GM12891 (cell line): ENCODE data around the gene NME3.

Experiments used
- DNase-seq: peaks from one replicate; pipeline ENCODE4 v3.0.0; 2011; ENCODE audit warnings: low spot score; ENCODE audit not compliant: insufficient read length
- FAIRE-seq: peaks from 2 replicates; lab custom pipeline; 2011; peaks lifted over from hg19 to GRCh38; lab: Jason Lieb, UNC
- PAX5 ChIP-seq: IDR thresholded peaks from 2 replicates; pipeline ENCODE4 v1.6.1; 2011; ENCODE audit warnings: low read length, moderate library complexity, mild to moderate bottlenecking; ENCODE audit not compliant: insufficient read depth, severe bottlenecking
- POLR2A ChIP-seq: IDR thresholded peaks from 2 replicates; pipeline ENCODE4 v1.6.1; 2011; ENCODE audit warnings: low read depth, low read length, control low read depth
- POLR2AphosphoS5 ChIP-seq: IDR thresholded peaks from 2 replicates; pipeline ENCODE4 v1.6.1; 2011; ENCODE audit warnings: low read depth, low read length, control low read depth
- POU2F2 ChIP-seq: IDR thresholded peaks from 2 replicates; pipeline ENCODE4 v1.6.1; 2011; ENCODE audit warnings: low read depth, mild to moderate bottlenecking, control low read depth, low read length, moderate library complexity
- SPI1 ChIP-seq: IDR thresholded peaks from 2 replicates; pipeline ENCODE4 v1.6.1; 2011; ENCODE audit warnings: low read depth, low read length, control low read depth
- TAF1 ChIP-seq: IDR thresholded peaks from 2 replicates; pipeline ENCODE4 v1.6.1; 2011; ENCODE audit warnings: low read depth, low read length, control low read depth

NME3 gene

DNA sequence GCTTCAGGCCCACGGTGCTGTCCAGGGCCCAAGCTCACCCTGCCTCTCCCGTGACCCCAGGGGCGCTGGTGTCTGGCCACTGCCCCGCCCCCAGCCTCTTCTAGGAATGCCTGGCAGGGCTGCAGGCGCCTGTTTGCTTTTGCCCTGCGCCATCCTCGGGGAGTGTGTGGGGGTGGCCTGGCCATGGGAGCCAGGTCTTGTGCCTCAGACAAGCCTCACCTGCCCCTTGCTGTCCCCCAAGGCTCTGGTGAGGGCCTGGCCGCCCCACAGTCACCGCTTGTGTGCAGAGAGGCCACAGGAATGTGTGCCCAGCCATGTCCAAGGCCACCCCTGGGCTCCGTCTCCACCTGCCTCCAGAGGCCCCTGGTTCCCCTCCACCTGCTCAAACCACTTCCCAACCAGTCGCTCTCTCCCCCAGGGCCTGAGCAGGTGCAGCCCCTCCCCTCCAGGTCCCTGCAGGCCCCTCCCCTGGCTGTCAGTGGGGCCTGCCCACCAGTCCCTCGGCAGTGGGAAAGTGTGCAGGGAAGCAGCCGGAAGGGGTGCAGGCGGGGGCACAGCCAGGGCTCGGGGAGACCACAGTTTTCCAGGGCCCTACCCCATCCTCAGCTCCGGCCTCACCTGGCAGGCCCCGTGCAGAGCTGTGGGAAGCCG lies 23.0 kb upstream of the NME3 start:
- DNase-seq (no peak), FAIRE-seq (no peak)
- no peak for TF ChIP-seq POLR2A
- TF ChIP-seq POLR2AphosphoS5: no peak
- no peak for TF ChIP-seq PAX5
- TF ChIP-seq POU2F2: no peak

DNA sequence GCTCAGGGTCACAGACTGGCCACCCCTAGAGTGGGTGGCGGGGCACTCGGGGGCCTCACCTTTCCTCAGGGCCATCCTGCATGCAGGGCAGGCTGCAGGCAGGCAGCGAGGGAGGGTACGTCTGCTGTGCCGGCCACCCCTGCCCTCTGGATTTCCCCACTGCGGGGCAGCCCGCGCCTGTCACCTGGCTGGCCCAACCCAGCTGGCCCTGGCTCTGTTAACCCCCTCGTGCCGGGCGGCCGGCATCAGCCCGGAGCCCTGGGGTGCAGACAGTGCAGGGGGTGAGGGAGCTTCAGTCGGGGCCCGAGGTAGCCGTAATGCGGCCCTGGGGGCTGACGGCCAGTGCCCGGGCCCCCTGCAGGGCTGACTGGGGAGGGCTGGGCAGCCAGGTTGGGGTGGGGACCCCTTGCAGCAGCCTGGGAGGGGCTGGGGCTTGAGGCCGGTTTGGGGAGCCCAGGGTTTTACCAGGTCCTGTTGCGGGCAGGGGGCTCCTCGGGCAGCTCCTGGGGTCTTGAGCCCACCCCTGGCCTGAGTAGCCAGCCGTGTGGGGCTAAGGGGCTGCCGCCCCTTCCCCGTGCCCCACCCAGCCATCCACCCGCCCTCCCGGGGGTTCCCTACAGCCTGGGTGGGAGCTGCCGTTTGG lies 22.4 kb upstream of the NME3 start, which contains the start of gene IGFALS:
IGFALS (minus strand) TSS at position 128 of the 643 bp plus-strand sequence; CDS start at position 75, 53 bp downstream.
- no peak for FAIRE-seq
- TF ChIP-seq SPI1: no peak
- no peak for TF ChIP-seq POLR2AphosphoS5
- no peak for TF ChIP-seq TAF1
- no peak for TF ChIP-seq PAX5
- TF ChIP-seq POU2F2: no peak
- TF ChIP-seq POLR2A: no peak

DNA sequence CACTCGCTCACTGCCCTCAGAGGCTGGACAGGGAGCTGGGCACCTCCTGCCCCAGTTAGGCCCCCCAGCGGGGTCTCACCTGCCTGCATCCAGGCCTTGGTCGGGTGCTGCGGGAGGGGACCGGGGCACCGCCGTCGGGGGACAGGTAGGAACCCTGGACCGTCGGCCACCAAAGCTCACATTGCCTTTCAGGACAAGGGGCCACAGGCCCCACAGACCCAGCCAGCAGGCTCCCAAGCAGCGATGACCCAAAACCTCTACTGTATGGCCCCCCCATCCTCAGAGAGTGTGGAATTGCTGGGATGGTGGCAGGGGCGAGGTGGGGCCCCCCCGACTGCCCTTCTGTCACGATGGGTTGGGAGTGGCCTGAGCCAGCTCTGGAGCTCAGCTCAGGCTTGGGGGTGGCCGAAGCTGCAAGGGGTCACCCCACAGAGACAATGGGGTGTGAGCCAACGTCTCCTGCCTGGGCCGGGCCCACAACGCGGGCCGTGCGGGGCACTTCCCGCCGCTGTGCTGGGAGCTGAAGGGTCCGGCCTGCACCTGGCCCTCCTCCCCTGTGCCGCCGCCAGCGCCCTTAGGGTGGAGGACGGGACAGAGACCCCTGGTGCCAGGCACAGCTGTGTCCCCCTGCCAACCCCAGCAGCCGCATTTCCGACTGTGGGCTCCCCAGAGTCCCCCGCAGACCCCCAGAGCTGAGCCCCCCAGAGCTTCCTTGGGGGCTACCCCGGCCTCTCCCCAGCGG lies 21.7 kb upstream of the NME3 start:
- TF ChIP-seq POLR2A (no peak), POLR2AphosphoS5 (no peak), POU2F2 (no peak), PAX5 (no peak), SPI1 (no peak), TAF1 (no peak)
- FAIRE-seq: no peak

More for the DNA sequence above, 22.4 kb upstream of the NME3 start, which contains the start of gene IGFALS:
- DNase-seq: no peak

DNA sequence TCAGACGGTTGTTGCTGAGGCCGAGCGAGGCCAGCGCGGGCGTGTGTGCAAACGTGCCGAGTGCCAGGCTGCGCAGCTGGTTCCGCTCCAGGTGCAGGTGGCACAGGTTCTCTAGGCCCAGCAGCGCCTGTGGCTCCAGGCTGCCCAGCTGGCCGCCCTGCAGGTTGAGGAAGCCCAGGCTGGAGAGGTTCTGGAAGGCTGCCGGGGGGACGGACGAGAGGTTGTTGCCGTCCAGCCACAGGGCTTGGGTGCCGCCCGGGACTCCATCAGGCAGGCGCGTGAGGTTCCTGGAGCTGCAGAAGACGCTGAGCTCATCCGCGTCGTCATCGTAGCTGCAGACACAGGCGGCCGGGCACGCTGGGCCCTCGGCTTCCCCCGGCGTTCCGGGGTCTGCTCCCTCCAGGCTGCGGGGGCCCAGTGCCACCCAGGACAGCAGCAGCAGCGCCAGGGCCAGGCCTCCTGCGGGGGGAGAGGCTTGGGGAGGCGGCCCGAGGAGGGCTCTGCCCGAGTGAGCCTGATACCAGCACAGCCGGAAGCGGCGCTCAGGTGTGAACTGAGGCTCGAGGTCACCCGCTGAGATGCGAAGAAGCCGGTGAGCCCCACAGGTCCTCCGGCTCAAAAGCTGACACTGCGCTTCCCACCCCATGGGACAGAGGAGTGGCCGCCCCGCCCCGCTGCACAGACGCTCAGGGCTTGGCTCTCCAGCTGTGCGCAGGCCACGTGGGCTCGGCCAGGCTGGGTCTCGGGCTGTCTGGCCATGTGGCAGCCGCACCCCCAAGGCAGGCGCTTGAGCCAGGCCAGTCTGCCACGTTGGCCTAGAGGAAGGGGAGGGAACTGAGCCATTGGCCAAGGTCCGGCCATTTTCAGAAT lies 20.8 kb upstream of the NME3 start:
- DNase-seq: no peak
- no peak for FAIRE-seq
- TF ChIP-seq POU2F2: no peak
- TF ChIP-seq POLR2A: no peak
- TF ChIP-seq POLR2AphosphoS5: no peak
- TF ChIP-seq PAX5: no peak
- TF ChIP-seq TAF1: no peak
- TF ChIP-seq SPI1: no peak

More for the DNA sequence above, 21.7 kb upstream of the NME3 start:
- no peak for DNase-seq

DNA sequence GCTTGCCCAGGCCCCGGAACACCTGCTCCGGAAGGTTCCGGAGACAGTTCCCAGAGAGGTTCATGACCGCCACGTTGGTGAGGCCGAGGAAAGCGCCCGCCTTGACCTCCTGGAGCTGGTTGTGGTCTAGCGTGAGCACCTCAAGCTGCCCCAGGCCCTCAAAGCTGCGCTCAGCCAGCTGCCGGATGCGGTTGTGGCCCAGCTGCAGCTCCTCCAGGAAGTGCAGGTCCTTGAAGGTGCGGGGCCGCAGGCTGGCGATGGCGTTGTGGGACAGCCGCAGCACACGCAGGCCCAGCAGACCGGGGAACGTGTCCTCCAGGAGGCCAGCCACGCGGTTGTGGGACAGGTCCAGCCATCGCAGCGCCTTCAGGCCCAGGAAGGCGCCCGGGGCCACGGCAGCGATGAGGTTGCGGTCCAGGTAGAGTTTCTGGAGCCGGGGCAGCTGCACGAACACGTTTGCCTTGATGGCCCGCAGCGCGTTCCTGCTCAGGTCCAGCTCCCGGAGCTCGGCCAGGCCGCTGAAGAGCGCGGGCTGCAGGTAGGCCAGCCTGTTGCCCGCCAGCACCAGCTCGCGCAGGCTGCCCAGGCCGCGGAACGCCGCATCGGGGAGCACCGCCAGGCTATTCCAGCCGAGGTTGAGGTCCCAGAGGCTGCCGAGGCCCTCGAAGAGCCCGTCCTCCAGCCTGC lies 20.1 kb upstream of the NME3 start:
- TF ChIP-seq SPI1: no peak
- TF ChIP-seq POU2F2: no peak
- no peak for TF ChIP-seq POLR2AphosphoS5
- TF ChIP-seq TAF1: no peak
- TF ChIP-seq POLR2A: no peak
- no peak for TF ChIP-seq PAX5
- FAIRE-seq (no peak), DNase-seq (no peak)

DNA sequence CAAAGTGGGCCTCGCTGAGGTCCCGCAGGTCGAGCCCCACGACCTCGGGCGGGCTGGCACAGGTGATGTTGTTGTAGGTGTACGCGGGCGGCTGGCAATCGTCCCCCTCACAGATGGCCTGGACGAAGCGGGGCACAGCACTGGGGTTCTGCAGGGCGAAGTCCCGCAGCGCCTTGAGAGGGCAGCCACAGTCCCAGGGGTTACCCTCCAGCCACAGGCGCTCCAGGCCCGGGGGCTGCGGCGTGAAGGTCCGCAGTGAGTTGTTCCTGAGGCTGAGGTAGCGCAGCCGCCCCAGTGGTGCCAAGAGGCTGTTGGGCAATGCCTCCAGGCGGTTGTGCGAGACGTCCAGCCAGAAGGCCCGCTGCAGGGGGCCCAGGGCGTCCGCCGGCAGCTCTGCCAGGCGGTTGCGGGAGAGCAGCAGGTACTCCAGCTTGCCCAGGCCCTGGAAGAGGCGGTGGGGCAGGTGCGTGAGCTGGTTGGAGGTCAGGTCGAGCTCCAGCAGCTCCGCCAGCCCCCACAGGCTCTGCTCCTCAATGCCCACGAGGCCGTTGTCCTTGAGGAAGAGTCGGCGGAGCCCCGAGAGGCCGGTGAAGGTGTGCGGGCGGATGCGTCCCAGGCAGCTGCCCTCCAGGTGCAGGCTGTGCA lies 19.4 kb upstream of the NME3 start:
- FAIRE-seq (no peak), DNase-seq (no peak)
- no peak for TF ChIP-seq TAF1
- no peak for TF ChIP-seq POU2F2
- TF ChIP-seq PAX5: no peak
- TF ChIP-seq SPI1: no peak
- no peak for TF ChIP-seq POLR2AphosphoS5
- TF ChIP-seq POLR2A: no peak

DNA sequence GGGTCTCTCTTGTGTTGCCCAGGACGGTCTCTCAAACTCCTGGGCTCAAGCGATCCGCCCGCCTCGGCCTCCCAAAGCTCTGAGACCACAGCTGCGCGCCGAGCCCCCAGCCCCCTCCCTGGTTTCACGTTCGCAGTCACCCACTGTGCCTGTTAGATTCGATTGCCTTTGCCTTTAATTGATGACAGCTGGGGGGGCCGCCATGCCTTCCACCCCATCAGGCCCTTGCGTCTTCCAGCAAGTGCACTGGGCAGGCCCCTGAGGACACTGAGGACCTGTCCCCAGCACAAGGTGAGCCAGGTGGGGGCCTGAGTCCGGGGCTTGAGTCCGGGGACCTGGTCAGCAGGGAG lies 18.9 kb upstream of the NME3 start:
- no peak for FAIRE-seq
- DNase-seq: no peak
- TF ChIP-seq POU2F2 (no peak), SPI1 (no peak), POLR2AphosphoS5 (no peak), PAX5 (no peak), POLR2A (no peak)

DNA sequence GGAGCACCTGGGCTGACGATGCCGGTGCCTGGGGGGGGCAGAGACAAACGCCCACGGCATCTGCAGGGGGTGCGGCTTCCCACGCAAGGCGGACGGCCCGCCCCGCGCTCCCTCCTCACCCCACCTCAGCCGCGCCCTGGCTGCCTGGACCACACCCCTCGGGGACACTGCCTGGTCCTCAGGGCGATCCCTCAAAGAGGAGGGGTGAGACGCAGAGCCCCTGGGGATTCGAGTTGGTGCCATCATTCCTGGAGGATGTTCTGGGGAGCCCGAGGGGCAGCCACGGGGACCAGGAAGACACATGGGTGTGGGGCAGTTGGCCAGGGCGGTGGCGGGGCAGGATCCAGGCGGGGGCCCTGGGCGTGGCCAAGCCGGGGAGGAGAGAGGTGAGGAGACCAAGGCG lies 18.3 kb upstream of the NME3 start:
- TF ChIP-seq TAF1: no peak
- TF ChIP-seq POLR2A: no peak
- no peak for TF ChIP-seq SPI1
- no peak for TF ChIP-seq PAX5
- no peak for TF ChIP-seq POLR2AphosphoS5
- no peak for TF ChIP-seq POU2F2
- DNase-seq: no peak
- no peak for FAIRE-seq
